Neural progenitor cell (in vitro differentiated cells): ENCODE data around the gene ABHD5.

Source experiments
- EZH2 ChIP-seq: fragments of 200-600 bp; sonication (generic); IDR thresholded peaks from 2 replicates; pipeline ENCODE4 v1.6.1; 2017; ENCODE audit warnings: antibody characterized with exemption, mild to moderate bottlenecking, moderate library complexity
- EZH2phosphoT487 ChIP-seq: fragments of 200-600 bp; sonication (generic); IDR thresholded peaks from 2 replicates; pipeline ENCODE4 v1.6.1; 2017; ENCODE audit warnings: antibody characterized with exemption
- TF ChIP-seq, protein P1 (sequence below): fragments of 200-600 bp; sonication (generic); IDR thresholded peaks from 2 replicates; pipeline ENCODE4 v1.5.1; 2017; ENCODE audit warnings: antibody characterized with exemption, mild to moderate bottlenecking

DNA sequence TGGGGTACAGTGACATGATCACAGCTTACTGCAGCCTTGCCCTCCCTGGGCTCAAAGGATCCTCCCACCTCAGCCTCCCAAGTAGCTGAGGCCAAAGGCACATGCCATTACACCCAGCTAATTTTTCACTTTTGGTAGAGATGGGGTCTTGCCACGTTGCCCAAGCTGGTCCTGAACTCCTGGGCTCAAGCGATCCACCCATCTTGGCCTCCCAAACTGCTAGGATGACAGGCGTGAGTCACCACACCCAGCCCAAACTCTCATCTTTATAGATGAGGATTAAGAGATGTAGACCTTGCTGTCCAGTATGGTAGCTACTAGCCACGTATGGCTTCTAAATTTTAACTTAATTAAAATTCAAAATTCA is 4.4 kb upstream of the ABHD5 start:
- TF ChIP-seq, protein P1, sequence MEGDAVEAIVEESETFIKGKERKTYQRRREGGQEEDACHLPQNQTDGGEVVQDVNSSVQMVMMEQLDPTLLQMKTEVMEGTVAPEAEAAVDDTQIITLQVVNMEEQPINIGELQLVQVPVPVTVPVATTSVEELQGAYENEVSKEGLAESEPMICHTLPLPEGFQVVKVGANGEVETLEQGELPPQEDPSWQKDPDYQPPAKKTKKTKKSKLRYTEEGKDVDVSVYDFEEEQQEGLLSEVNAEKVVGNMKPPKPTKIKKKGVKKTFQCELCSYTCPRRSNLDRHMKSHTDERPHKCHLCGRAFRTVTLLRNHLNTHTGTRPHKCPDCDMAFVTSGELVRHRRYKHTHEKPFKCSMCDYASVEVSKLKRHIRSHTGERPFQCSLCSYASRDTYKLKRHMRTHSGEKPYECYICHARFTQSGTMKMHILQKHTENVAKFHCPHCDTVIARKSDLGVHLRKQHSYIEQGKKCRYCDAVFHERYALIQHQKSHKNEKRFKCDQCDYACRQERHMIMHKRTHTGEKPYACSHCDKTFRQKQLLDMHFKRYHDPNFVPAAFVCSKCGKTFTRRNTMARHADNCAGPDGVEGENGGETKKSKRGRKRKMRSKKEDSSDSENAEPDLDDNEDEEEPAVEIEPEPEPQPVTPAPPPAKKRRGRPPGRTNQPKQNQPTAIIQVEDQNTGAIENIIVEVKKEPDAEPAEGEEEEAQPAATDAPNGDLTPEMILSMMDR: no peak
- TF ChIP-seq EZH2 (no peak), EZH2phosphoT487 (no peak)
